Posterior vena cava (tissue), 2 donors: ENCODE measurements around the gene HPSE2. TPM values are rescaled to one million over a fixed set of nuclear protein-coding genes. Genes with fewer than 3 reads are reported as not detected.

Source experiments
- DNase-seq: peaks from one replicate; pipeline ENCODE4 v3.0.0-alpha.2; 2020; ENCODE audit warnings: low spot score
- intact Hi-C, 2 donors: fragments of 100-400 bp; cut with DNase I; formaldehyde crosslinking; loops; one replicate each; pipeline versions ENCODE4 v1.14.1 to v1.14.2; 2022 to 2023
- total RNA-seq, 2 donors: library from RNA; stranded (reverse); fragmentation: NEBNext Ultra II Directional; extraction: Animal tissue kit (Norgen Biotek cat#: 25700); gene quantifications; one replicate each; pipeline ENCODE4 v1.2.1, GENCODE V29; 2021
- donor health status: DM: yes; HTN: yes; CAD: no.
- donor health status: DM: yes; HTN: yes; CAD: no.

HPSE2 gene
- total RNA-seq, 2 donors from 2014 or later: 0.14 TPM; not detected in 1

- intact Hi-C loops: loop anchor here in 1 of 2 donors (10.0 kb wide), 1 partner anchor 1955 kb away; no protein-coding TSS in a partner anchor
- no peak for DNase-seq
Observed at GRCh38 chr10:98800263-98800662, 435.4 kb downstream of the HPSE2 start.

GRCh38 chr10:98795467-98795866 is 440.2 kb downstream of the HPSE2 start:
- DNase-seq: no peak
- intact Hi-C loops: no loop called here

GRCh38 chr10:98790817-98791216 is 444.8 kb downstream of the HPSE2 start:
- no peak for DNase-seq
- intact Hi-C loops: no loop called here

GRCh38 chr10:98778277-98778759 is 457.3 kb downstream of the HPSE2 start:
- no peak for DNase-seq
- intact Hi-C loops: no loop called here

- intact Hi-C loops: no loop called here
- DNase-seq: no peak
Observed at GRCh38 chr10:98758463-98758862, 477.2 kb downstream of the HPSE2 start.

- intact Hi-C loops: no loop called here
- no peak for DNase-seq
Observed at GRCh38 chr10:98748298-98748697, 487.4 kb downstream of the HPSE2 start.

GRCh38 chr10:98745645-98746044 is 490.0 kb downstream of the HPSE2 start:
- DNase-seq: no peak
- intact Hi-C loops: no loop called here

GRCh38 chr10:98720551-98720950 is 515.1 kb downstream of the HPSE2 start:
- no peak for DNase-seq
- intact Hi-C loops: no loop called here

GRCh38 chr10:98713586-98713985 is 522.1 kb downstream of the HPSE2 start:
- no peak for DNase-seq
- intact Hi-C loops: no loop called here

- intact Hi-C loops: no loop called here
Observed at GRCh38 chr10:98696516-98696915, 539.1 kb downstream of the HPSE2 start.

GRCh38 chr10:98694883-98695282 is 540.8 kb downstream of the HPSE2 start:
- intact Hi-C loops: no loop called here
- DNase-seq: no peak

More at GRCh38 chr10:98696516-98696915, 539.1 kb downstream of the HPSE2 start:
- no peak for DNase-seq

- intact Hi-C loops: no loop called here
- DNase-seq: no peak
Observed at GRCh38 chr10:98694014-98694413, 541.6 kb downstream of the HPSE2 start.

GRCh38 chr10:98687685-98688084 is 548.0 kb downstream of the HPSE2 start:
- DNase-seq: no peak
- intact Hi-C loops: no loop called here

GRCh38 chr10:98684019-98684899 is 551.4 kb downstream of the HPSE2 start:
- intact Hi-C loops: no loop called here
- DNase-seq: no peak

- intact Hi-C loops: no loop called here
- DNase-seq: no peak
Observed at GRCh38 chr10:98676895-98677294, 558.8 kb downstream of the HPSE2 start.

GRCh38 chr10:98675902-98676301 is 559.8 kb downstream of the HPSE2 start:
- DNase-seq: no peak
- intact Hi-C loops: no loop called here

GRCh38 chr10:98673171-98673782 is 562.4 kb downstream of the HPSE2 start:
- DNase-seq: no peak
- intact Hi-C loops: no loop called here

- no peak for DNase-seq
- intact Hi-C loops: loop anchor here in 1 of 2 donors (10.0 kb wide), 1 partner anchor 202 kb away; no protein-coding TSS in a partner anchor
Observed at GRCh38 chr10:98667081-98667480, 568.6 kb downstream of the HPSE2 start.

- intact Hi-C loops: loop anchor here in 1 of 2 donors (10.0 kb wide), 1 partner anchor 201 kb away; no protein-coding TSS in a partner anchor
Observed at GRCh38 chr10:98666276-98666675, 569.4 kb downstream of the HPSE2 start.

GRCh38 chr10:98664329-98665042 is 571.2 kb downstream of the HPSE2 start:
- intact Hi-C loops: loop anchor here in 1 of 2 donors (10.0 kb wide), 1 partner anchor 200 kb away; no protein-coding TSS in a partner anchor
- no peak for DNase-seq

More at GRCh38 chr10:98666276-98666675, 569.4 kb downstream of the HPSE2 start:
- DNase-seq: no peak
